GM18520 (cell line): ENCODE data around the gene GALNTL6.
"Not testable (repeated sequence)": the region's sequence is repeated elsewhere in the genome, so short reads cannot be mapped to it uniquely, and the experiment has no call there.

ENCODE experiments used
- ATAC-seq: cut with Tn5 transposase; IDR thresholded peaks from one replicate; pipeline ENCODE4 v1.9.1; 2021; ENCODE audit not compliant: unreplicated experiment

GALNTL6 gene

GRCh38 chr4:173041482-173041881 lies 1228.3 kb downstream of the GALNTL6 start:
- no peak for ATAC-seq

- ATAC-seq: not testable (repeated sequence)
Measured at GRCh38 chr4:173042139-173042538, 1228.9 kb downstream of the GALNTL6 start.

DNA sequence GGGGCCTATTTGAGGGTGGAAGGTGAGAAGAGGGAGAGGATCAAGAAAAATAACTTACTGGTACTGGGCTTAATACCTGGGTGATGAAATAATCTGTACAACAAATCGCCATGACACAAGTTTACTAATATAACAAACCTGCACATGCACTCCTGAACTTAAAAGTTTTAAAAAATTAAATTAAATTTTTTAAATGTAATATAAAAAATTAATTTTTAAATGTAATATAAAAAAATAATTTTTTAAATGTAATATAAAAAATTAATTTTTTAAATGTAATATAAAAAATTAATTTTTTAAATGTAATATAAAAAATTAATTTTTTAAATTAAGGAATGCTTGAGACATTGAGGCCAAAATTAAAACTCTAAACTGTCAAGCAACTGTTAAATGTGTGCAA lies 1231.1 kb downstream of the GALNTL6 start:
- no peak for ATAC-seq

DNA sequence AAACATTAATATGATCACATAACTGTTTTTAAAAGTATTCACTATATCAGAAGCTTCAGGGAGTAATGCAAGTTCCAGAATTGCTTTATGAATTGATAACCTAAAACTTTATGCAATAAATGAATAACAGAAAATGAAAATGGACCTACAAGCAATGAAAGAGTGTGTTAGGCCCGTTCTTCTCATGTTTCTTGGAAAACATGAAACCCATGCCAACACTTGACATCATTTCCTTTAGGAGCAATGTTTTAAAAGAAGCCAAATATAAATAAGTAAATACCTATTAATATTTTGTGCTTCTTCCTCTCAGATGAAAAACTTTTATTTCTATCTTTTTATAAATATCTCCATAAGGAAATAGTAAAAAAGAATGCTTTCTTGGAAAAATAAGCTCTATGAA lies 1232.4 kb downstream of the GALNTL6 start:
- ATAC-seq: no peak

DNA sequence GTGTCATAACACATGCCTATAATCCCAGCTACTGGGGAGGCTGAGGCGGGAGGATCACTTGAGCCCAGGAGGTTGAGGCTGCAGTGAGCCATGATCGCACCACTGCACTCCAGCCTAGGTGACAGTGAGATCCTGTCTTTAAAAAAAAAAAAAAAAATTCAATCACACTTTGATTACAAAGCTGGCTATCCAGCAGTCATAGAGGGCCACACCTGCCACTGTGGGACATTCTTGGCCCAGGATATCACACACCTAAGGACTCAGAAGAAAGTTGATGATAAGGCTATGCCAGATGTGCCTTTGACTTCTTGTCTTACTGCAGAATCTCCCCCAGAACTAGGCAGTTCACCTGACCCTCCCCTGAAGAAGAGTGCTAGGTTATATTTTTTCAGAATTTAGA lies 1232.9 kb downstream of the GALNTL6 start:
- ATAC-seq: no peak

DNA sequence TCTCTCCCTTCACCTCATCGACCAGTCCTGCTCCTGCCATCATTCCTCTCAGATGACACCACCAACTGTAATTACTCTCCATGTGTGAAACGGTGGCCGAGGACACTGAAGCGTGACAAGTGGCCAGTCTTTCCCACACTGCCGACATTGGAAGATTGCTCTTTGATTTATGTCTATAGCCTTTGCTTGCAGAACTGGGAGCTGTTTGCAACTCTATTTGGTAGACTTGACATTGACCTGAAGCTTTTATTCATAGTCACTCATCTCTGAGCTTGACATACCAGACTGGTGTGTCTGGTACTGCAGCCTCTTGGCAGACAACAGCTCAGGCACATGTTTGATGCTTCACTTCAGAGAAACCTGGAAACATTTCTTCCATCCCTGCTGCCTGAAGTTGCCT lies 1233.6 kb downstream of the GALNTL6 start:
- ATAC-seq: no peak

GRCh38 chr4:173051232-173051631 lies 1238.0 kb downstream of the GALNTL6 start:
- ATAC-seq: no peak

- ATAC-seq: no peak
Measured at GRCh38 chr4:173051716-173052115, 1238.5 kb downstream of the GALNTL6 start.

GRCh38 chr4:173052439-173052838 lies 1239.2 kb downstream of the GALNTL6 start:
- ATAC-seq: no peak

DNA sequence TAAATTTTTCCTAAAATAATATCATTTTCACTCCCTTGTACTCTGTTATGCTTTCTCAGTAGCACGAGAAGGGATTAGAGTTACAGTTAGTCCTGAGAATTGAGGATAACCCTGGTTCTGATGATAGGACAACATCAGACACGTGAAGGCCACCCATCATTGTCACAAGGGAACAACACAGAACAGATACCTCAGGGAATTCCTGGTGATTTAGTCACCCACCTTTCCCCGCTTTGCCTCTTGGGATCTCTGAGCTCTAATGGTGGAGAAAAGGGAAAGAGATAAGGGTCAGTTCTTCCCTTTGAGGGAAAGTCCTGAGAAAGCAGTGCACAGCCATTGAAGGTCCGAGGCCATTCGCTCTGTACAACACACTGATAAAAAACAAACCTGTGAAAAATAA lies 1243.1 kb downstream of the GALNTL6 start:
- ATAC-seq: no peak

DNA sequence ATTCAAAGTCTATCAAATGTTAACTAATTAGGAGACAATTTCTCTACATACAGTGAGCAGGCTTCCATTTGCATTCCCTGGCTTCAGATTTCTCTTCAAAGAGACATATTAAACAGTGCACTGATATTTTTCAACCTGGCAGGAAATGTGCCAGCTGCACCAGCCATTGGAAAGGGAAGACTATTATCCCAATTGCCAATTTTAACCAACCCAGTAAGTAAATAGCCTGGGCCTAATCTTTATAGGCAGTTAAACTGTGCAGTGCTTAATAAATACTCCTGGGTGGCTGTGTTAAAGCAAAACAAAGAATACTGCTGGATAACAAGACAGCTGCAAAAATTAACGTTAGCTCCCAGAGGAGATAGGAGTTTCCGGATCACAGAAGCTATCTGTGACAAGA lies 1243.5 kb downstream of the GALNTL6 start:
- ATAC-seq: no peak

DNA sequence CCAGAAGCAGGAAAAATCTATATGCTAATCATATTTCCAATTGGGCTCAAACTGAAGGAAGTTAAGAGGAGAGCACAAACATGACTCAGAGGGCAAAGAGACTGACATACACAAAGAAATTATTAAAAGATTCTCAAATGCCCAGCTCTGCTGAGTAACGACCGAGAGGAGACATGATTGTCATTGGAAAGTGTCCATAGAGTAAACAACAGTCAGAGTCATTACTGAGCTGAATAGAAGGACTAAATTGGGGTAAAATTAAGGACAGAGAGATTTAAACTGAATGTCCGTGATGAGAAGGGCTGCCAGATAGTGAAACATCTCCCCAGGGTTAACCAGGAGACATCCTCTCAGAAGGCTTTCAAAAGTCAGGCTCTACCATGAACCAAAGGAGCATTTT lies 1244.2 kb downstream of the GALNTL6 start:
- ATAC-seq: no peak

DNA sequence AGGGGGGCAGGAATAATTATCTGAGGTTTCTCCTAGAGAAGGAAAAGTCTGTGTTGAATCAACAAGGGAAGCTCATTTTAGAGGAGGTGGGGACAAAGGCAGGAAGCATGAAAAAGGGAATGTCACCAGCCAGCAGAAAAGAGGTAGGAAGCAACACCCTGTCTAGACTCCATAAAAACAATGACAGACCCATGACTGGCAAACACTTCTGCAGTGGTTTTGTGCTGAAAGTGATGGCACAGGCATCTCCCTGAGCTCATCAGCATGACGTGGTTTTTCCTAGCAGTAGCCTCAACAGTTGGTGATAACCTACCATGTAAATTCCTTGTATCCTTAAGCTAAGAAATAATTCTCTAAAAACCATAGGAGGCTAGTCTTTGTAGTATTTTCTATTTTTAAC lies 1244.7 kb downstream of the GALNTL6 start:
- ATAC-seq: no peak

DNA sequence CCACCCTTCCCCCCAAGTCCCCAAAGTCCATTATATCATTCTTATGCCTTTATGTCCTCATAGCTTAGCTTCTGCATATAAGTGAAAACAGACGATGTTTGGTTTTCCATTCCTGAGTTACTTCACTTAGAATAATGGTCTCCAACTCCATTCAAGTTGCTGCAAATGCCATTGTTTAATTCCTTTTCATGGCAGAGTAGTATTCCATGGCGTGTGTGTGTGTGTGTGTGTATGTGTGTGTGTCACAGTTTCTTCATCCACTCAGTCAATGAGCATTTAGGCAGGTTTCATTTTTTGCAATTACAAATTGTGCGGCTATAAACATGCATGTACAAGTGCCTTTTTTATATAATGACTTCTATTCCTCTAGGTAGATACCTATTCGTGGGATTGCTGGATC lies 1248.0 kb downstream of the GALNTL6 start:
- ATAC-seq: no peak

DNA sequence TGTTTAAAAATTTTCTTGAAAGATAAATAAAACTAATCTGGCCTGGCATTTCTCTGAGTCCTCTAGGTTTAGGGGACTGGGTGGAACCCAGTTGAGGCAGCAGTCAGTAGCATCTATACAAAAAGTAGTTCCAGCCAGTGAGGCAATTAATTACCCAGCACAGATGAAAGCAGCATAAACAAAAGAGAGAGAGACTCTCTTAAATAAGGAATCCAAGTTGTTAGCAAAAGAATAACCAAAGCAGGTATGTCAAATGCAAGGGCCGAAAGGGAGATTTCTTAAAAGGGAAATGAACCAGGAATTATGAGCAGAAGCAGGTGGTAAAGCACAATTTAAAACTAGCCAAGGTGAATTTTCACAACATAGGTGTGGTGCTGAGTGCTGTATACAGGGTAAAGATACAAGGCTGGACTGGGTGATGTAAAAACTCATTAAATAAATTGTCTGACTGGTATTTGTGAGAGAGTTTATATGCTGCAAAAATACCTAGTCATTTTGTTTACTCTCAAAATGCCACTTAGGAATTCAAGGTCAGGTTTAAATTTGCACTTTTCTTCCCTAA lies 1260.8 kb downstream of the GALNTL6 start:
- ATAC-seq: no peak

DNA sequence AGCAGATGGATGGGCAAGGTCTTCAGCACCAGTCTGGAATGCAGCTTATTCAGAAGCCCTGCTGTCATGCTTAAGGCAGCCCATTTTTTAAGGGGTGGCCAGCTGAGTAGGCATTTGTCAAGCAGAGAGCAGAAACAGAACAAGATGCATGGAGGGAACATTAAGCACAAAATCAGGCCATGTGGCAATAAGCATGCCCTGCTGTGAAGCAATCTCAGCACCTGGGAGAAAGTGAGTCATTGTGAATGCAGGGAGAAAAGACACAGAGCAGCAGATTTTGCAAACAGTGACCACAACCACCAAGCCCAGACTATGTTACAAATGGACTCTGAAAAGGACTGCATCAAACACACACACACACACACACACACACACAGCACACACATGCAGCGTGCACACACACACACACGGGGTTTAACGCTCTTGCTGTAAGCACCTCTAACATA lies 1261.3 kb downstream of the GALNTL6 start:
- no peak for ATAC-seq

DNA sequence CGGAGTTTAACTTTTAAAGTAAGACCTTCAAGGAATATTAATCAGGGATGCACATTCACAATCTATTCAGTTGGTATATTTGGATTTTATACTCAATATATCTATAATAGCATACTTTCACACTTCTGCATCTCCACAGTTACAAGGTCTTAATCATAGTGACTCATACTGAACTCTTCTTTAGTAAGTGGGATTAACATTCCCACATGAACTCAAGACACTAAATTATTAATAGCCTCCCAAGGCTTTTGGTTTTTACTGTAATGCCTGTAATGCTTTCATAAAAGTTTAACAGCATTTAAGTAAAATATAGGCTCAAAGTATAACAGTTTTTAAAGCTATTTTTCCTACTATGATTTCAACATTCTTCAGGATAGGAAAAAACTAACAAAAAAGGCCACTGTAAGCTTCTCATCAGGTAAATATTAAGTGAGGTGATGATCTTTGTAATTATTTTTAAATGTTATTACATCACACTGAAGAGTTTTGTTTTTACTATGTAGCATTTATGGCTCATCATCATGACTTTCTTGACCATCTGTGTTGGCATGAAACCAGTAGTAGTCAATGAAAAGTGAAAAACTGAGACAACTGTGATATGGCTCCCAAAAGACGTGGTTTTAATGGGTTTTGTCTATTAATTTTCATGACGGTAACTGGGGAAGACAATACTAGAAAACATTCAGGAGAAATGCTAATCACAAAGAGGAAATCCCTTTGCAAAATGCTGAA lies 1263.9 kb downstream of the GALNTL6 start:
- no peak for ATAC-seq

GRCh38 chr4:173088144-173088543 lies 1274.9 kb downstream of the GALNTL6 start:
- ATAC-seq: no peak
